Stomach smooth muscle (tissue), 2 donors: Measurements from ENCODE around the gene DSCAML1.
"Not testable (repeated sequence)": the region's sequence is repeated elsewhere in the genome, so short reads cannot be mapped to it uniquely, and the experiment has no call there.

Experiments used
- H3K27ac ChIP-seq: one replicate; pipeline ENCODE4 v1.7.0; 2013; ENCODE audit warnings: mild to moderate bottlenecking, low read length, inconsistent platforms
- H3K27me3 ChIP-seq, 2 donors: one replicate each; pipeline ENCODE4 v1.7.0; 2013; ENCODE audit warnings: low read length in 2 of 2; ENCODE audit not compliant: insufficient read depth in 2 of 2, control insufficient read depth in 1 of 2
- H3K36me3 ChIP-seq, 2 donors: one replicate each; pipeline ENCODE4 v1.7.0; 2013; ENCODE audit warnings: low read length in 2 of 2; ENCODE audit not compliant: control insufficient read depth in 2 of 2, insufficient read depth in 2 of 2
- H3K4me1 ChIP-seq: one replicate; pipeline ENCODE4 v1.7.0; 2013; ENCODE audit warnings: low read length; ENCODE audit not compliant: control insufficient read depth, insufficient read depth
- H3K4me3 ChIP-seq, 2 donors: one replicate each; pipeline ENCODE4 v1.7.0; 2013; ENCODE audit warnings: low read length in 2 of 2
- H3K9ac ChIP-seq, 2 donors: one replicate each; pipeline ENCODE4 v1.7.0; 2013; ENCODE audit warnings: low read length in 2 of 2, mild to moderate bottlenecking in 1 of 2
- H3K9me3 ChIP-seq, 2 donors: one replicate each; pipeline ENCODE4 v1.7.0; 2013; ENCODE audit warnings: low read length in 2 of 2; ENCODE audit not compliant: control insufficient read depth in 2 of 2
- donor health status: healthy.
- donor health status: Pancreatic carcinoma.

The DSCAML1 gene

GRCh38 chr11:117457835-117458234 is 339.2 kb downstream of the DSCAML1 start:
- Histone ChIP-seq H3K36me3 (peaks cover 0 to 3% of the 10 kb centered on the region in 2 donors), H3K4me3 (no peak overlapping the region), H3K9ac (no peak overlapping the region), H3K4me1 (no peaks in the 10 kb centered on the region), H3K27ac (no peak overlapping the region), H3K9me3 (peaks cover 8 to 10% of the 10 kb centered on the region in 2 donors), H3K27me3 (no peaks in the 10 kb centered on the region)

GRCh38 chr11:117457031-117457785 is 339.8 kb downstream of the DSCAML1 start:
- no peak overlapping the region for H3K27ac ChIP-seq
- H3K36me3 ChIP-seq, result peaks cover 0 to 3% of the 10 kb centered on the region in 2 donors
- H3K9me3 ChIP-seq, result peaks cover 8 to 10% of the 10 kb centered on the region in 2 donors
- no peak overlapping the region for H3K9ac ChIP-seq
- no peaks in the 10 kb centered on the region for H3K27me3 ChIP-seq
- H3K4me3 ChIP-seq, result no peak overlapping the region
- no peaks in the 10 kb centered on the region for H3K4me1 ChIP-seq

DNA sequence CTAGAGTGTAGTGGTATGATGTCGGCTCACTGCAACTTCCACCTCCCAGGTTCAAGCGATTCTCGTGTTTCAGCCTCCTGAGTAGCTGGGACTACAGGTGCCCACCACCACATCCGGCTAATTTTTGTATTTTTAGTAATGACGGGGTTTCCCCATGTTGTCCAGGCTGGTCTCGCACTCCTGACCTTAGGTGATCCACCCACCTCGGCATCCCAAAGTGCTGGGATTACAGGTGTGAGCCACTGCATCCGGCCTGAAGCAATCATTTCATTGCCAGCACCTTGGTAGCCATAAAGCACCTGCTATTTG is 340.3 kb downstream of the DSCAML1 start:
- peaks cover 8 to 10% of the 10 kb centered on the region in 2 donors for H3K9me3 ChIP-seq
- not testable (repeated sequence) for H3K27me3 ChIP-seq, H3K9ac ChIP-seq, H3K36me3 ChIP-seq, H3K4me3 ChIP-seq, H3K4me1 ChIP-seq, H3K27ac ChIP-seq

DNA sequence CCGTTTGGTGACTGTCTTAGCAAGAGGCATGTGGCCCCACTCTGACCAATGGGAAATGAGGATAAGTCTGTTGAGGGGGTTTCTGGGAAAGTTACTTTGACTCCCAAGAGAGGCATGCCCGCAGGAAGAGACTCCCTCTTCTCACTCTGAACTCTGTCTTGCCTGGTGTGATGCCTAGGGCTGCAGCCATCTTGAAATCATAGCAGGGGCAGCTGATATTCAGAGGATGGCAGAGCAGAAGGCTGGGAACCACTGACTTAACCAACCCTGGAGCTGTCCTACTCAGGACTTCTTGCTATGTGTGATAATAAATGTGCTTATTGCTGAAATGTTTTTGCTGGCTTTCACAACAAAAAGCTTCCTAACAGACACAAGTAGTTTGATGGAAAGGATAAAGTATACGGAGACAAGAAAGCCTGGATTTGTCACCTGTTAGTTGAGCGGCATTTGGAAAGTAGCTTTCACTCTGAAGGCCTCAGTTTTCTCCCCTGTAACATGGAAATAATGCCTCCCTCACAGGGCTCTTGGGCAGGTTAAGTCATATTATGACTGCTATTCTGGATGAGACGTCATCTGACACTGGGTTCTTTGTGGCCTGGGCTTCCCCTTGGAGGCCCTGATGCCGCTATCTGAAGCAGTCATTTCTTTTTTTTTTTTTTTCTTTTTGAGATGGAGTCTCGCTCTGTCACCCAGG is 340.8 kb downstream of the DSCAML1 start:
- Histone ChIP-seq H3K27ac (no peak overlapping the region), H3K9me3 (peaks cover 8 to 10% of the 10 kb centered on the region in 2 donors), H3K4me1 (no peaks in the 10 kb centered on the region), H3K4me3 (no peak overlapping the region), H3K27me3 (no peaks in the 10 kb centered on the region), H3K36me3 (peaks cover 0 to 3% of the 10 kb centered on the region in 2 donors), H3K9ac (no peak overlapping the region)

- Histone ChIP-seq H3K4me3 (no peak overlapping the region), H3K27ac (no peak overlapping the region), H3K4me1 (no peaks in the 10 kb centered on the region), H3K9me3 (peaks cover 8 to 10% of the 10 kb centered on the region in 2 donors), H3K36me3 (peaks cover 0 to 3% of the 10 kb centered on the region in 2 donors), H3K27me3 (no peaks in the 10 kb centered on the region), H3K9ac (no peak overlapping the region)
Observed at GRCh38 chr11:117454564-117454917, 342.5 kb downstream of the DSCAML1 start.

DNA sequence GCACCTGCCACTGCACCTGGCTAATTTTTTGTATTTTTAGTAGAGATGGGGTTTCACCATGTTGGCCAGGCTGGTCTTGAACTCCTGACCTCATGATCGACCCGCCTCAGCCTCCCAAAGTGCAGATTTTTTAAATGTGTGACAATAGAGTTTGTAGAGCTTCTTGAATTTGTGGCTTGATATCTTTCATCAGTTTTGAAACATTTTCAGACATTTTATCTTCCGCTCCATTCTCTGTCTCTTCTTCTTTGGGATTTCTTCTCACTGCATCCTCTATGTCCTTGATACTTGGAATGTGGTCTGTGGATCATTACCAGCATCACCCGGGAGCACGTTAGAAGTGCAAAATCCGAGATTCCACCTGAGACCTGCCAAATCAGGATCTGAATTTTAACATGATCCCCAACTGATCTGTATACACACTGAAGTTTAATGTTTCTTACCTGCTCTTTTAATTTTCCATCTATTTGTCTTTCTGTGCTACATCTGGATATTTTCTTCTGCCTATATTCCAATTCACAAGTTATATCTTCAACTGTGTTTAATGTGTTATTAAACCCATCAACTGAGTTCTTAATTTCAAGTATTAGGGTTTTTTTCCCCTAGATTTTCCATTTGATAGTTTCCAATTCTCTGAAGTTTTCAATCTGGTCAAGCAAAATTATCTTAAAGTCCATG is 343.0 kb downstream of the DSCAML1 start:
- Histone ChIP-seq H3K36me3 (peaks cover 0 to 3% of the 10 kb centered on the region in 2 donors), H3K4me1 (no peaks in the 10 kb centered on the region), H3K27ac (no peak overlapping the region), H3K9me3 (peaks cover 8 to 10% of the 10 kb centered on the region in 2 donors), H3K4me3 (no peak overlapping the region), H3K9ac (no peak overlapping the region), H3K27me3 (no peaks in the 10 kb centered on the region)

DNA sequence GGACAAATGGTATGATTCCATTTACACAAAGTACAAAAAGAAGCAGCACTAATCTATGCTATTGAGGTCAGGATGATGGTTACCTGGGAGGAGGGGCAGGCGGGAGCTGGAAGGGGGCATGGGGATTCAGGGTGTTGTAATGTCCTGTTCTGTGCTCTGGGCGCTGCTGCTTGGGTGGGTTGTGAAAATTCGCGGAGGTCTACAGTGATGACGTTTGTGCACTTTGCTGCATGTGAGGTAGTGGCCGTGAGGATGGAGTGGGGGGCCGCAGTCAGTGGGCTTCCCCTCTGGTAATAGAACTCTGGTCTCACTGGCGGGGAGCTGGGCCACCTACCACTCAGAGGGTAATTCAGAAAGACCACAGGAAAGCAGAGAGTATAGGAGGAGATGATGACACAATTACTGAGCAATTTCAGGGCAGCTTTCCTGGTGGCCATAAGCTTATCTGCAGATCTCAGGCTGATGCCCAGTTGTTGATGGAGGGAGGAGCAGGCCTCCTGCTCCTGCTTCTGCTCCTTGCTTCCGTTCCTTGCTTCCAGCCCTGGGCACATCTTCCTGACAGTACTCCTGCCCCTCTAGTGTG is 347.8 kb downstream of the DSCAML1 start:
- Histone ChIP-seq H3K9me3 (peaks cover 0 to 4% of the 10 kb centered on the region in 2 donors), H3K27ac (no peak overlapping the region), H3K36me3 (peaks cover 0 to 2% of the 10 kb centered on the region in 2 donors), H3K27me3 (peaks cover 0 to 1% of the 10 kb centered on the region in 2 donors), H3K4me3 (no peak overlapping the region), H3K4me1 (no peaks in the 10 kb centered on the region), H3K9ac (no peak overlapping the region)

DNA sequence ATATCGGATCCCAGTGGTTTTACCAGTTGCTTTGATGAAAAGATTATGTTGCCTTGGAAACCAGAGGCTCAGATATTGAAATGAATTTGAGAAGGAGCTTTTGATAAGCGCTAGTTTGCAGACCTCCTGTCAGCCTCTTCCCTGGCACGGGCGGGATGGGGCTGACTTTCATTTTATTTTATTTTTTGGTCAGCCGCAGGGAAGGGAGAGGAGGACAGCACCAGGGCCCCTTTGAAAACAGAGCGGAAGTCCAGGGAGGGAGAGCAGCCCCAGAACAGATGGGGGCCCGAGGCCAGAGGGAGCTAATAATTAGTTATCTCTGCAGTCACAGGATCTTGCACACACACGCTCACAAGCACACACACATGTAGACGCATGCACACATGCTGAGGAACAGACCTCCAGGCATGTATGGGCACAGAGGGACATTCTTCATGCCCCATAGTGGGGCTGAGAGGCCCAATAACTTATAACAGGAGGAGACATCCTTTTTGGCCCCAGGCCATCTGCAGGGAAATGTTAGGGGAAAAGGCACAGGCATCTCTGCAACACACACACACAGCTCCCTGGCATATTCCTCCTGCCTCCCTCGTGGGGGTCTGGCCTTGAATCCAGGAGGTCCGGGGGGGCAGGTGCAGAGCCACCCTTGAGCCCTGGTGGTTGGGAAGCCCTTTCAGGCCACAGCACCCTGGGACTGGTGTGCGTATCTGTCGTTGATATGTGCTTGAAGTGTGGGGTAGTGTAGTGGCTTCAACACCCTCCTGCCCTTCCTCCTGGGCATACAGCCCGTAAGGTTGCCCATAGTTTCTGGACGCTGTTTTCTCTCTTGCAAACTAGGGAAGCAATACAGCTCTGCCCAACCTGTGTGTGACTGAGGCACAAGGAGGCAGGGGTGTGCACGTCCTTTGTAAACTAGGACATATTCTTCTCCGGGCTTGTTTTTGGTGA is 352.0 kb downstream of the DSCAML1 start:
- no peak overlapping the region for H3K27ac ChIP-seq
- peaks cover 0 to 2% of the 10 kb centered on the region in 2 donors for H3K36me3 ChIP-seq
- peaks cover 0 to 4% of the 10 kb centered on the region in 2 donors for H3K27me3 ChIP-seq
- H3K9ac ChIP-seq, result no peak overlapping the region
- H3K4me3 ChIP-seq, result no peak overlapping the region
- no peaks in the 10 kb centered on the region for H3K4me1 ChIP-seq
- H3K9me3 ChIP-seq, result no peaks in the 10 kb centered on the region

DNA sequence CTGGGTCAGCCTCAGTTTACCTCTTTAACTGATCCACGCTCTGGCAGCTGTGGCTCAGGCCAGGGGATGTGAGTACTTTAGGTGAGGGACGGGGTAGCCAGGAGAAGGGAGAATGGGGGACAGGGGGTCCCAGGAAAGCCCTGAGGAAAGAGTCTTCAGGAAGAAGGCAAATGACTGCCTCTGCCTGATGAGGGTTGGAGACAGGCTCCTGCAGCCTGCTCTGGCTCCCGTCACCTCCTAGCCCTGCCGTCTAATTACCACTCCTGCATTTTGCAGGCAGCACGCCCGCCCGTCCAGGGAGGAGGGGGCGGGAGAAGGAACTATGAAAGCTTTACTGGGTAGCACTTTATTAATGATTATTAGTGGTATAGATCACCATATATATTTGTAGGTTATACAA is 352.8 kb downstream of the DSCAML1 start:
- Histone ChIP-seq H3K4me1 (no peaks in the 10 kb centered on the region), H3K9me3 (no peaks in the 10 kb centered on the region), H3K4me3 (no peak overlapping the region), H3K36me3 (peaks cover 0 to 2% of the 10 kb centered on the region in 2 donors), H3K9ac (no peak overlapping the region), H3K27me3 (peaks cover 0 to 4% of the 10 kb centered on the region in 2 donors), H3K27ac (no peak overlapping the region)
